ENCODE measurements around the gene VMP1.

DNA sequence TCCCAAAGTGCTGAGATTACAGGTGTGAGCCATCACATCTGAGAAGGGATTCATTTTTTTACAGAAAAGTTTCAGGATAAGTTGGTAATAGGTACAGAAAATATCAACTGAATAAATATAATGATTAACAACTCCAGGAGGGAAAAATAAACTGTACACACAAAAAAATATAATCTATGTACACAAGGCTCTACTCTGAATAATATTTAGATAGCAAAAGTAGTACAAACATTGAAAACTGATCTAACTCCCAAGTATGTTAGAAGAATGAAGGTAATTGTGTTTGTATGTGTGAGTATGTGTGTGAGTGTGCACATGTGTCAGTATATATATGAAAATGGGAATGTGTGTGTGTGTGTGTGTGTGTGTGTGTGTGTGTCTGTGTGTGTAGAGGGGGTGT is 164.9 kb downstream of the VMP1 start:
- TF ChIP-seq POLR2A (IDR thresholded peaks at IDR 0.05), result no peak
- TF ChIP-seq, protein P1, sequence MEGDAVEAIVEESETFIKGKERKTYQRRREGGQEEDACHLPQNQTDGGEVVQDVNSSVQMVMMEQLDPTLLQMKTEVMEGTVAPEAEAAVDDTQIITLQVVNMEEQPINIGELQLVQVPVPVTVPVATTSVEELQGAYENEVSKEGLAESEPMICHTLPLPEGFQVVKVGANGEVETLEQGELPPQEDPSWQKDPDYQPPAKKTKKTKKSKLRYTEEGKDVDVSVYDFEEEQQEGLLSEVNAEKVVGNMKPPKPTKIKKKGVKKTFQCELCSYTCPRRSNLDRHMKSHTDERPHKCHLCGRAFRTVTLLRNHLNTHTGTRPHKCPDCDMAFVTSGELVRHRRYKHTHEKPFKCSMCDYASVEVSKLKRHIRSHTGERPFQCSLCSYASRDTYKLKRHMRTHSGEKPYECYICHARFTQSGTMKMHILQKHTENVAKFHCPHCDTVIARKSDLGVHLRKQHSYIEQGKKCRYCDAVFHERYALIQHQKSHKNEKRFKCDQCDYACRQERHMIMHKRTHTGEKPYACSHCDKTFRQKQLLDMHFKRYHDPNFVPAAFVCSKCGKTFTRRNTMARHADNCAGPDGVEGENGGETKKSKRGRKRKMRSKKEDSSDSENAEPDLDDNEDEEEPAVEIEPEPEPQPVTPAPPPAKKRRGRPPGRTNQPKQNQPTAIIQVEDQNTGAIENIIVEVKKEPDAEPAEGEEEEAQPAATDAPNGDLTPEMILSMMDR (IDR thresholded peaks at IDR 0.05), result no peak
